Endometrium (tissue), 2 donors: ENCODE results near the gene OXLD1.

Experiments used
- FAIRE-seq: peaks from 2 replicates; lab custom pipeline; 2012; peaks lifted over from hg19 to GRCh38; lab: Jason Lieb, UNC
- donor health status: control.
- donor health status: control.

Gene OXLD1

DNA sequence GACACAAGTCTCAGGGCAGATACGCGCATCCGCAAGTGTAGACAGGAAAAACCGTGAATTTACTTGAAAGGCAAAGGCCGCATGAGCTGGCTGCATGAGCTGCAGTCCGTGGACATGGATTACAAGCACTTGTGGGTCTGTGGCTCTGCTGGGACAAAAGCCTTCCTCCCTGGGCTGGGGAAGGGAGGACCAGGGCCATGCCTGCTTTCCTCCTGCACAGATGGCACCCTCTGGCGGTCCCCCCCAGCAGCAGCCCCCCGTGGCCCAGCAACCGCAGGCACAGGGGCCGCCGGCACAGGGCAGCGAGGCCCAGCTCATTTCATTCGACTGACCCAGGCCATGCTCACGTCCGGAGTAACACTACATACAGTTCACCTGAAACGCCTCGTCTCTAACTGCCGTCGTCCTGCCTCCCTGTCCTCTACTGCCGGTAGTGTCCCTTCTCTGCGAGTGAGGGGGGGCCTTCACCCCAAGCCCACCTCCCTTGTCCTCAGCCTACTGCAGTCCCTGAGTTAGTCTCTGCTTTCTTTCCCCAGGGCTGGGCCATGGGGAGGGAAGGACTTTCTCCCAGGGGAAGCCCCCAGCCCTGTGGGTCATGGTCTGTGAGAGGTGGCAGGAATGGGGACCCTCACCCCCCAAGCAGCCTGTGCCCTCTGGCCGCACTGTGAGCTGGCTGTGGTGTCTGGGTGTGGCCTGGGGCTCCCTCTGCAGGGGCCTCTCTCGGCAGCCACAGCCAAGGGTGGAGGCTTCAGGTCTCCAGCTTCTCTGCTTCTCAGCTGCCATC lies 35.1 kb upstream of the OXLD1 start:
- FAIRE-seq: no peak

DNA sequence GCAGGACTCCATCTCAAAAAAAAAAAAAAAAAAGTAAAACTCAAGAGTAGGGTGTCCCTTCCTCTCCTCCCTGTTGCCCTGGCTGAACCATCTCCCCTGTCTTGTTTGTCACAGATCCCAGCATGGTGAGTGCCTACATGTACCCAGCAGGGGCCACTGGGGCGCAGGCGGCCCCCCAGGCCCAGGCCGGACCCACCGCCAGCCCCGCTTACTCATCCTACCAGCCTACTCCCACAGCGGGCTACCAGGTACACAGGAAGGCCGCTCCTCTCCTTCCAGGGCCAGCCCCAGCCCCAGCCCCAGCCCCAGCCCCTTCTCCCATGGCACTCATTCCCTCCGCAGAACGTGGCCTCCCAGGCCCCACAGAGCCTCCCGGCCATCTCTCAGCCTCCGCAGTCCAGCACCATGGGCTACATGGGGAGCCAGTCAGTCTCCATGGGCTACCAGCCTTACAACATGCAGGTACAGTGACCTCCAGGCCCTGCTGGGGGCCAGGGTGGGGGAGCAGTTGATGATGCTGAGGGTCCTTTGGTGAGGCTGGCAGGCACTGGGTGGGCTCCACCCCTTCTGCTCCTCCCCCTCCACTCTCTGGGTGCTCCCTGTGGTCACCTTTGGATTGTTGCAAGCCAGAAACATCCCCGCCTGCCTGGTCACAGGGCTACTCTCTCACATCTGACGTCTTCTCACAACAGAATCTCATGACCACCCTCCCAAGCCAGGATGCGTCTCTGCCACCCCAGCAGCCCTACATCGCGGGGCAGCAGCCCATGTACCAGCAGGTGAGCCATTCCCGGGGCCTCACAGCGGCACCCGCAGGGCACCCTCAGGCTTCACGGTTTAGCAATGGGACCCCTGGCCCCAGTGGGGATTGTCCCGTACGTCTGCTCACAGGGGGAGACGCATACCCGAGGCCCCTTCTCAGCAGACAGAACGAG lies 34.2 kb upstream of the OXLD1 start:
- FAIRE-seq: no peak

DNA sequence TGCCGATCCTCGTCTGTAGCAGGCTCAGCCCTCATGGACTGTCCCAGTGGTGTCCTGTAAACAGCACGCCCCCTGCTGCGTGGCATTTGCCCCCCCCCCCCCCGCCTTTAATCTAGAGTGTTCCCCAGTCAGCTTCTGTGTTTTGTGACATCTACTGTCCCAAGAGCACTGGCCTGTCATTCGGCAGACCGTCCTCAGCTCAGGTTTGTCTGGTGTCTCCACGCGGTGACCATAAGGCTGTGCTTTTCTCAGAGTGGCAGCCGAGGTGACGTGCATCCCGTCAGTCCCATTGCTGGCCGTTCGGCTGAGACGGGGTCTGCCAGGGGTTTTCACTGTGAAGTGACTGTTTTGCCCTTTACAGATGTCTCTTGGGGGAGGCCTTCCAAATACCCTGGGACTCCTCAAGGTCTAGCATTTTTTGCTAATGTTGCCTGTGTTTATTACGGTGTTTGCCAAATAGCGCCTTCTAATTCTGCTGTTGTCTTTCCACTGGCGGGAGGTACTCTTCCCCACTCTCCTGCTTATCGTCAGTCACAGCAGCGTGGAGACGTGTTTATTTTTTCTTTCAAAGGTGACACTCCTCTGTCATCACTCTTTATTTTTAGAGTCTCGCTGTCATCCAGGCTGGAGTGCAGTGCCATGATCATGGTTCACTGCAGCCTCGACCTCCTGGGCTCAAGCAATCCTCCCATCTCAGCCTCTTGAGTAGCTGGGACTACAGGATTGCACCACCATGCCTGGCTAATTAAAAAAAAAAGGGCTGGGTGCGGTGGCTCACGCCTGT lies 31.0 kb upstream of the OXLD1 start:
- no peak for FAIRE-seq

DNA sequence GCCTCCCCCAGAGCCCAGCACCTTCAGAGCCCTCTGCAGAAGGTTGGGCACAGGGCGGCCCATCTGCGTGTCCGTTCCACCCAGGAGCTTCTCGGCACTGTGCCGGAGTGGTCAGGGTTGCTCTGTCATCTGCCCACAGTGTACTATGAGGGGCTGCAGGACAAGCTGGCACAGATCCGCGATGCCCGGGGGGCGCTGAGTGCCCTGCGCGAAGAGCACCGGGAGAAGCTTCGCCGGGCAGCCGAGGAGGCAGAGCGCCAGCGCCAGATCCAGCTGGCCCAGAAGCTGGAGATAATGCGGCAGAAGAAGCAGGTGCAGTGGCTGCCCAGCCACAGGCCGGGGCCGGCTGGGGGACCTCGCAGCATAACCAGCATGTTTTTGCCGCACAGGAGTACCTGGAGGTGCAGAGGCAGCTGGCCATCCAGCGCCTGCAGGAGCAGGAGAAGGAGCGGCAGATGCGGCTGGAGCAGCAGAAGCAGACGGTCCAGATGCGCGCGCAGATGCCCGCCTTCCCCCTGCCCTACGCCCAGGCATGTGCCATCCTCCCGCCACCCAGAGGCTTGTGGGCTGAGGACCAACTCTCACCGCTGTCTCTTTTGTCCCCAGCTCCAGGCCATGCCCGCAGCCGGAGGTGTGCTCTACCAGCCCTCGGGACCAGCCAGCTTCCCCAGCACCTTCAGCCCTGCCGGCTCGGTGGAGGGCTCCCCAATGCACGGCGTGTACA lies 30.0 kb upstream of the OXLD1 start:
- no peak for FAIRE-seq

DNA sequence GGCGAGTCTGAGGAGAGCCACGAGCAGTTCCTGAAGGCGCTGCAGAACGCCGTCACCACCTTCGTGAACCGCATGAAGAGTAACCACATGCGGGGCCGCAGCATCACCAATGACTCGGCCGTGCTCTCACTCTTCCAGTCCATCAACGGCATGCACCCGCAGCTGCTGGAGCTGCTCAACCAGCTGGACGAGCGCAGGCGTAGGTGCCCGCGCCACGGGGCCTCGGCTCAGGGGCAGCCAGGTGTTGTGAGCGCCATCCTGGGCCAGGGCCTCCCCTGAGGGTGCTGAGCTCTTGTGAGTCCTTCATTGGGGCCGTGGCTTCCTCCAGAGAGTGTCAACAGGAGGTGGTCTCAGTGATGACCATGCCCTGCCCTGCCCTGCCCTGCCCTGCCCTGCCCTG lies 29.4 kb upstream of the OXLD1 start:
- FAIRE-seq: no peak

DNA sequence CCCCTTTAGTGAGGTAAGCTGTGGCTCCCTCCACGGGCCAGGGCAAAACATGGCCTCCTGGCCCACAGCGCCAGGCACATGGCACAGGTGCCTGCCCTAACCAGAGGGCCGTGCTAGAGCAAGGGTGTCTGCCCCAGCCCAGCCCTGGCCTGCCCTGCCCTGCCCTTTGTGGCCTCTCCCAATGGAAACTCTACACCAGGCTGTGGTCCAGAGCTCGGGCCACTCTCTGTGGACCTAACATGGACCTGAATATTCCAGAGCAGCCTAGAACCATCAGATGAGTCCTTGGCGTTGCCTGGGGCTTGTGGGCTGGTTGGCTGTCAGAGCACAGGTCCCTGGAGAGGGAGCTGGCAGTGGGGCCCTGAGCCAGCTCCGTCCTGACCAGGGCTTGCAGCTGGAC lies 28.8 kb upstream of the OXLD1 start:
- no peak for FAIRE-seq

DNA sequence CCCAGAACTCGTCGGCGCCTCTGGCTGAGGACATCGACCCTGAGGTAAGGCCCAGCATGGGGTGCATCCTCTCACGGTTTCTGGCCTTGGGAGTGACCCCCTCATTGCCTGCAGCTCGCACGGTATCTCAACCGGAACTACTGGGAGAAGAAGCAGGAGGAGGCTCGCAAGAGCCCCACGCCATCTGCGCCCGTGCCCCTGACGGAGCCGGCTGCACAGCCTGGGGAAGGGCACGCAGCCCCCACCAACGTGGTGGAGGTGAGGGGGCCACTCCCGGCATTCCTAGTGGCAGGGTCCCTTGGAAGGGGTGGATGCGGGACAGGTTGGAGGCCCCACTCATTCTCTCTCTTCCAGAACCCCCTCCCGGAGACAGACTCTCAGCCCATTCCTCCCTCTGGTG lies 28.4 kb upstream of the OXLD1 start:
- FAIRE-seq: no peak

DNA sequence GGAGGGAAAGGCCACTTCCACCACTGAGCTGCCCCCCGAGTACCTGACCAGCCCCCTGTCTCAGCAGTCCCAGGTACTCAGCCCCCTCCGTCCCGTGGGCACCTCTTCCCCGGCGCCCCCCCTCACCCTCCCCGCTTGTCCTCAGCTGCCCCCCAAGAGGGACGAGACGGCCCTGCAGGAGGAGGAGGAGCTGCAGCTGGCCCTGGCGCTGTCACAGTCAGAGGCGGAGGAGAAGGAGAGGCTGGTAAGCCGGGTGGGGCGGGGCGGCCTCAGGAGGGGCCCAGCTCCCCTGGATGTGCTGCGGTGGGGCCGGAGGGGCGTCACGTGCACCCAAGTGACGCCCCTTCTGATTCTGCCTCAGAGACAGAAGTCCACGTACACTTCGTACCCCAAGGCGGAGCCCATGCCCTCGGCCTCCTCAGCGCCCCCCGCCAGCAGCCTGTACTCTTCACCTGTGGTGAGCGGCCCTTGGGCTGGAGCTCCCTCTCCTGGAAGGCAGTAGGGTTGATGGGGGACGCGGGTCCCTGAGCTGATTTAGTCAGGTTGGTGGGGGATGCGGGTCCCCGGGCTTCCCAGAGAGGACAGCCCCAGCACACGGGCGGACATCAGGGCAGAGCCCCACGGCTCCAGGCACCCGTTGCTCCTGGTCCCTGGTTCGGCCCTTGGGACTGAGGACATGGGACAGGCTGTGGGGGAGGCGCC lies 27.3 kb upstream of the OXLD1 start:
- FAIRE-seq: no peak

DNA sequence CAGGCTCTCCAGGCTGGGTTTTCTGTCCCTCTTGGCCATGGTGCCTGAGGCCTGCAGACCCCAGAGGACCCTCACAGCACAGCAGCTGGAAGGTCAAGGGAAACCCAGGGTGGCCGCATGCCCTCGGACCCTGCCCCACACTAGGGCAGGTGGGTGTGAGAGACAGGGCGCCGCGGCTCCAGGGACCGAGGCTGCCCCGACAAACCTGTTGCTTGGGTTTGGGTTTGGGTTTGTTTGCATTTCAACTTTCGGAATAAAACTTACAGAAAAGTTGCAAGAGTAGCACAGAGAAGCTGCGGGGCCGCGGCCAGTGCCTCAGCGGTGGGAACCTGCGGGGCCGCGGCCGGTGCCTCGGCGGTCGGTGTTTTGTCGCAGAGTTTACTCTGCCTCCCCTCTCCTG lies 25.2 kb upstream of the OXLD1 start:
- FAIRE-seq: no peak

DNA sequence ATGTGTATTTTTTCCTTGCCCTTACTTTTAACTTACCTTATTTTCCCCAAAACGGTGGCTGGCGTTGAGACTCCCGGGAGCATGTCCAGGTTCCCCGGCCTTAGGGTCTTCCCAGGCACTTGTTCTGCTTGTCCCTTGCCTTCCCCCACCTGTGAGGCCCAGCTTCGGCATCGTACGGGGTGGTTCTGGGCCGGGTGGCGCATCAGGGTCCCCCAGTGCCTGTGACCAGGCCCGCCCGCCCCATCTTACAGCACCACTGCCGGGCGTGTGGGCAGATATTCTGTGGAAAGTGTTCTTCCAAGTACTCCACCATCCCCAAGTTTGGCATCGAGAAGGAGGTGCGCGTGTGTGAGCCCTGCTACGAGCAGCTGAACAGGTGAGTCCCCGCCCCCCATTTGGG lies 24.8 kb upstream of the OXLD1 start:
- FAIRE-seq: no peak

DNA sequence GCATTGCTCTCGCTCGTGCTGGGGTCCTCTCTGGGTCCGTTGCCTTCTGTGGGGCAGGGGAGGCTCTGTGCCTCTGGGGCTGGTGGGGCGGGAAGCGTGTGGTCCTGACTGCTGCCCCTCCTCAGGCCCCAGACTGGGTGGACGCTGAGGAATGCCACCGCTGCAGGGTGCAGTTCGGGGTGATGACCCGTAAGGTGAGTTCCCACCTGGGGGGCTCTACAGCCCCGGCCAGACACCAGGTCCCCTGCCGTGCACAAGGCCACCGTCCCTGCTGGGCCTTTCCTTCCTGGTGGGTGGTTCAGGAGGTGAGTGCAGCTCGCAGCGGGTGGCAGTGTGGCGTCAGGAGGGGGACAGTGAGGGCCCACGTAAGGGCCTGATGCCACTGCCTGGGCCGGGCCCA lies 24.1 kb upstream of the OXLD1 start:
- no peak for FAIRE-seq

DNA sequence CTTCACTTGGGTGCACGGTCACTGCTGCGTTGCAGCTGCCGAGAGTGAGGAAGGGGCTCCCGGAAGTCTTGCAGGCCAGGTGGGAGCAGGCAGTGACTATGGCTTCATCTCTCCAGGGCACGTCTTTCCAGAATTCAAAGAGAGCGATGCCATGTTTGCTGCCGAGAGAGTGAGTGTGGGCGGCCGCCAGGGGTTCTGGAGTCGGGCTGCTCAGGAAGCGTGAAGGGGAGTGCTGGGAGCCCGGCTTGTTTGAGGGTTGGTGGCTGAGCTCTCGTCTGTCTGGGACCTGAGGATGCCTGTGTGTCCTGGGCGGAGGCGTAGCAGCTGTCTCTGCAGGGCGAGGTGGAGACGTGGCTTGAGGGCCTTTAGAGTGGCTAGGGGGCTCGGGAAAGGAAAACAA lies 23.7 kb upstream of the OXLD1 start:
- no peak for FAIRE-seq

DNA sequence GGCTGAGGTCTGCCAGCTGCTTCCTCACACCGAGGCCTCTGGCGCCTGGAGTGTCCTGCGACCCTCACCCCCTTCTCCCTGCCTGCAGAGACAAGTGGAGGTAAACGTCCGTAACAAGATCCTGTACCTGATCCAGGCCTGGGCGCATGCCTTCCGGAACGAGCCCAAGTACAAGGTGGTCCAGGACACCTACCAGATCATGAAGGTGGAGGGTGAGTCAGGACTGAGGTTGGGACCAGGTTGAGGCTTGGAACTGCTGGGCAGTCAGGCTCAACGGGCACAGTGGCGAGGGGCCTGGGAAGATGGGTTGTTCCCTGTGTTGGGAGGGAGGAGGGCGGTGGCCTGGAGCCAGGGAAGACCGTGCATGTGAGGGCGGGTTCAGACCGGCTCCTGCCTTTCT lies 22.2 kb upstream of the OXLD1 start:
- FAIRE-seq: no peak

DNA sequence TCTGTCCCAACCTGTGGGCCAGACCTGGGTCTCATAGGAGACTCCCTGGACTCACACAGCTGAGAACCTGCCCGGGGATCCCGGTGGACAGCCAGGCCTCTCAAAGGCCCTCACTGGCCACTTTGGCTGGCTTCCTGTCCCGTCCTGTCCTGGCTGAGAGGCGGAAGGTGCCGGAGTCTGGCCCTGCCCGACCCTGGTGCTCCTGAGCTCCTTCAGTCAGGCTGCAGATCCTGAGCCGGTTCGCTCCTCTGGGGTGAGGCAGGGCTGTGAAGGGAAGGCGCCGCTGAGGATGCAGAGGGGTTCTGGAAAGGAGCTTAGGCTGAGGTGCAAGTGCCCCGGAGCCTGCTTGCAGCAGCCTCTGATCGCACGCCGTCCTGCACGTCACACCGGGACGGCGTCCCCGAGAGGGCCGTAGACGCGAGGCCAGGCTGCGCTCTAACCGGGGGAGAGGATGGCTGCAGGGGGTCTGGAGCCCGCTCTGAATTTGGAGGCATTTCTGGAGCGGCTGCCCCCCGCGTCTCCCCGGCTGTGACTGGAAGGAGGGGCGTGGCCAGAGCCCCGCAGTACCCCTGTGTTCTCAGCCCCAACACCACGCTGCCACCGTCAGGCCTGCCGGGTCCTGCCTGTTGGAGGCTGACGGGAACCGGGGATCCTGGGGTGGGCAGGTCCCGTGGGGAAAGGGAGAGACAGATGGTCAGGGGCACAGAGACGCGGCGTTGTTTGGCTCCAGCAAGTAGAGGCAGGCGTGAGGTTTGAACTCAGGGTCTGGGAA lies 21.6 kb upstream of the OXLD1 start:
- FAIRE-seq: no peak

DNA sequence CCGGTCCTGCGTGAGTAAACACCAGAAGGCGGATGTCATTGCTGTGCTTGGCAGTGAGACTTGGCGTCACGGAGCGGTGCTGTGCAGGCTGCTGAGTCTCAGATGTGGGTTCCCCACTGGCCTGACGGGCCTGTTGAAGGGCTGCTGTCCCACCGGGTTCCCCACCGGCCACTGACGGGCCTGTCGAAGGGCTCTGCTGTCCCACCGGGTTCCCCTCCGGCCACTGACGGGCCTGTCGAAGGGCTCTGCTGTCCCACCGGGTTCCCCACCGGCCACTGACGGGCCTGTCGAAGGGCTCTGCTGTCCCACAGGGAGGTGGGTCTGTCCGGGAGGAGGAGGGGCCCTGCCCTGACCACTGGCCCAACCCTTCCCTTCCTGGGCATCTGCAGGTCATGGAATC lies 20.2 kb upstream of the OXLD1 start:
- no peak for FAIRE-seq

DNA sequence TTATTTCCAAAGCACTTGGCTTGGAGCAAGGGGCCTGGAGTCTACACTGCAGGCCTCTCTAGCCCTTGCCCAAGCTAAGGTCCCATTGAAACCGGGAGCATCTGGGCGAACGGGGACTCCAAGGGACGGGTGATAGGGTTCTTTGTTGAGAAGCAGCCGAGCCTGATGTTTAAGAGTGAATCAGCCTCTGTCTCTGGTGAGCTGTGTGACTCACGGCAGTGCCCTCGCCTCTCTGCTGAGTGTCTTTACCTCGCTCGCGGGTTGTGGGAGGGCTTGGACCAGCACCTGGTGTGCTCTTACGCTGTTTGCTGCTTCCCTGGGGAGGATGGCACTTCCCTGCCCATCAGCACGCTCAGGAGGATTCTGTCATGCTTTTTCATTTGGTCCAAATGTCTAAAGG lies 18.7 kb upstream of the OXLD1 start:
- FAIRE-seq: no peak

DNA sequence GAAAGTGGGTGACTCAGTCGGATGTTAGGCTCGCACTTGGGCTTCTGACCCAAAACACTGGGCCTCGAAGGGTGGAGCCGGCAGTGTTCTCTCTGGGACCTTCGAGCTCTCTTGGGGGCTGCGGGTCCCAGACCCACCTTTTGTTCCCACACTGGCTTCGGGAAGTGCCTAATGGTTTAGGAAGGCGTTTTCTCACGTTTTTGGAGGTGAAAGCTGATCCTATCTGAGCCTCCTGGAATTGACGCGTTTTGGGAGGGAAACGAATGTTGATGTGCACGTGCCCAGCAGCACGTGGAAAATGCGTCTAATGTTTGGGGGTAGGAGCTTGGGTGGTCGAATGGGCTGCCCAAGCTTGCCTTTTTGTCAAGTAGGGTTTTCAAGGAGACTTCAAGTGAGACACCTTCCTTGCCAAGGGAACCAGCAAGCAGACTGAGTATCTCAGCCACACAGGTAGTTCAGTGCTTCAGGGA lies 18.1 kb upstream of the OXLD1 start:
- FAIRE-seq: no peak

DNA sequence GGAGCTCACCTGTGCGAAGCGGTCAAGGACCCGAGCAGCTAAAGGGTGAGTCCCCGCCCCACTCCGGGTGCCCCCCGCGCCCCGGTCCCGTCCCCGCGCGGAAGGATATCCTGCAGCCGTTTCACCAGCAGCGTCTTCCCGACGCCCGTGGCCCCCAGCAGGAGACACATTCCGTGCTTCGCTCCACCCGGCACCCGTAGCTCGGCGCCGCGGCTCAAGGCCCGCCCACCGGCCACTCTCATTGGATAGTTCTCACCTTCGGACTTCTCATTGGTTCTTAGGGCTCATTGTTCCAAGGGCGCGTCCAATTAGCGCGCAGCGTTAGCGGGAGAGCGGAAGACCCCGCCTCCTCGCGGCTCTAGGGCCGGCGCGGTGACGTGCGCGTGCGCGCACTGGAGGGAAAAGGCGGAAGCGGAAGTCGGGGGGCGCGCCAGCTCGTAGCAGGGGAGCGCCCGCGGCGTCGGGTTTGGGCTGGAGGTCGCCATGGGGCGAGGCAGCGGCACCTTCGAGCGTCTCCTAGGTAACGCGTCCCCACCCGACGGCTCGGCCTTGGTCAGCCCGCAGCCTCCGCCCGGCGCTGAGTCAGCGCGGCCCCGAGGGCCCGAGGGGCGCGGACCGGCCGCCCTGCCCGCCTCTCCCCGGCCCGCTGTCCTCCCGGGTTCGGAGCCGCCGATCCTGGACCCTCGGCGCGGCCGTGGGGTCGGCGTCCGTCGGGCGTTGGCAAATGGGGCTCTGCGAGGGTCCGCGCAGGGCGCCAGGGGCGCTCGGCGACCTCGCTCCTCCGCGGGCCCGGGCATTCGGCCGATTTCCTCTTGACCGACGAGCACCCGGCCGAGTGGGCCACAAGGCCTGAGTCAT lies 17.4 kb upstream of the OXLD1 start, which contains the start of the genes ARL16 and HGS:
TSS of gene ARL16 (minus strand) at position 214 of the 858 bp plus-strand sequence. CDS start at position 170, 44 bp downstream.
TSS of gene HGS (plus strand) at position 428 of the 858 bp plus-strand sequence. CDS start at position 484, 56 bp downstream.
- FAIRE-seq: peak; percentile 98

DNA sequence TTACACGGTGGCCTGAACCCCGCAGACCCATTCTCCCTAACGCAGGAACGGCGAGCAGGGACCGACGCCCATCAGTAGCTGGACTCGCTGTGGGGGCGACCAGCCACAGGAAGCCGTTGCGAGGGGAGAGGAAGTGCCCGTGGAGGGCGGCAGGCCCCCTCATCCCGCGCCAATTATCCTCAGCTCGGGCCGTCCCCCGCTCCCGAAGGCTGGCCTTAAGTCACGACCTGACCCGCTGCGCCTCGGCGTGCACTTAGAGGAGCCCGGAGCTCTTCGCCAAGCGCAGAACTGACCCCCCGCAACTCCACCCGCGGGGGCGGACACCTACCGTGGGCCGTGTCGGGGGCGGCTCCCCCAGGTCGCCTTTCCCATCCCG lies 16.8 kb upstream of the OXLD1 start:
- FAIRE-seq: no peak
